HEK293 (cell line): Measurements from ENCODE around the gene TLCD2.

Experiments used
- CTCF ChIA-PET: fragments of 350-600 bp; formaldehyde crosslinking; extraction: SDS; loops from one replicate; lab custom pipeline; 2021; ENCODE audit warnings: antibody characterized with exemption; lab: Yijun Ruan, JAX
- POLR2A ChIA-PET: fragments of 300-600 bp; formaldehyde crosslinking; extraction: SDS; loops from one replicate; lab custom pipeline; 2020; ENCODE audit warnings: antibody characterized with exemption, inconsistent platforms; lab: Yijun Ruan, JAX
- H3K27ac ChIP-seq: fragments of 200-500 bp; sonication (Bioruptor generic); 2 replicates; pipeline ENCODE4 v1.5.1; 2014; ENCODE audit warnings: low read depth, low read length, control low read depth, inconsistent platforms; ENCODE audit errors: extremely low read depth
- H3K36me3 ChIP-seq, 2 experiments: fragments of 200-500 bp in 1 of 2; sonication (Bioruptor generic) in 1 of 2; 1 replicate in 1 of 2; 2 replicates in 1 of 2; pipeline ENCODE4 v1.5.1; 2014 to 2017; ENCODE audit warnings: inconsistent platforms in 2 of 2, low read length in 2 of 2; ENCODE audit not compliant: control insufficient read depth in 2 of 2, insufficient read depth in 1 of 2
- H3K4me1 ChIP-seq: fragments of 200-500 bp; sonication (Bioruptor generic); 2 replicates; pipeline ENCODE4 v1.5.1; 2014; ENCODE audit warnings: mild to moderate bottlenecking, low read length, inconsistent platforms; ENCODE audit not compliant: control insufficient read depth, insufficient read depth
- H3K4me3 ChIP-seq: 2 replicates; pipeline ENCODE4 v1.5.1; 2011; ENCODE audit warnings: low read depth, mild to moderate bottlenecking, control low read depth, low read length, moderate library complexity
- H3K9me3 ChIP-seq: fragments of 200-500 bp; sonication (Bioruptor generic); 2 replicates; pipeline ENCODE4 v1.5.1; 2014; ENCODE audit warnings: low read depth, low read length, inconsistent platforms; ENCODE audit not compliant: control insufficient read depth, insufficient read depth
- EGR2 ChIP-seq: fragments of 450-650 bp; formaldehyde crosslinking; IDR thresholded peaks from 2 replicates; pipeline ENCODE4 v1.5.1; 2016; ENCODE audit warnings: low read depth, missing biosample characterization, missing genetic modification characterization
- HOXA7 ChIP-seq: sonication (generic); formaldehyde crosslinking; IDR thresholded peaks from 2 replicates; pipeline ENCODE4 v1.8.1; 2022; ENCODE audit warnings: missing genetic modification reagents, borderline replicate concordance
- HOXC10 ChIP-seq: sonication (generic); formaldehyde crosslinking; IDR thresholded peaks from 2 replicates; pipeline ENCODE4 v1.8.1; 2023; ENCODE audit warnings: mild to moderate bottlenecking, missing genetic modification reagents
- KLF1 ChIP-seq: fragments of 450-650 bp; formaldehyde crosslinking; IDR thresholded peaks from 2 replicates; pipeline ENCODE4 v1.5.1; 2016; ENCODE audit warnings: missing biosample characterization, missing genetic modification characterization
- KLF7 ChIP-seq: fragments of 450-650 bp; formaldehyde crosslinking; IDR thresholded peaks from 2 replicates; pipeline ENCODE4 v1.5.1; 2016; ENCODE audit warnings: missing biosample characterization, missing genetic modification characterization, borderline replicate concordance
- MZF1 ChIP-seq: fragments of 450-650 bp; formaldehyde crosslinking; IDR thresholded peaks from 2 replicates; pipeline ENCODE4 v1.5.1; 2017; ENCODE audit warnings: missing biosample characterization, missing genetic modification characterization, borderline replicate concordance
- PRDM1 ChIP-seq: fragments of 450-650 bp; formaldehyde crosslinking; IDR thresholded peaks from 2 replicates; pipeline ENCODE4; 2016; ENCODE audit warnings: missing biosample characterization, missing genetic modification characterization
- SALL2 ChIP-seq: fragments of 450-650 bp; formaldehyde crosslinking; IDR thresholded peaks from 2 replicates; pipeline ENCODE4 v1.5.0; 2017; ENCODE audit warnings: missing biosample characterization, mild to moderate bottlenecking, missing genetic modification characterization, borderline replicate concordance
- SETDB1 ChIP-seq: IDR thresholded peaks from one replicate; pipeline ENCODE4 v1.6.1; 2017; ENCODE audit warnings: mild to moderate bottlenecking, low read length, moderate library complexity, mixed read lengths; ENCODE audit not compliant: insufficient read length
- SP3 ChIP-seq: fragments of 450-650 bp; formaldehyde crosslinking; IDR thresholded peaks from 2 replicates; pipeline ENCODE4 v1.5.1; 2016; ENCODE audit warnings: missing biosample characterization, missing genetic modification characterization
- WT1 ChIP-seq: fragments of 450-650 bp; formaldehyde crosslinking; IDR thresholded peaks from 2 replicates; pipeline ENCODE4 v1.5.1; 2016; ENCODE audit warnings: missing biosample characterization, missing genetic modification characterization
- ZBTB11 ChIP-seq: fragments of 450-650 bp; formaldehyde crosslinking; conservative IDR thresholded peaks from 2 replicates; pipeline ENCODE4 v1.5.1; 2016; ENCODE audit warnings: low read depth, missing biosample characterization, missing genetic modification characterization
- ZBTB44 ChIP-seq: fragments of 450-650 bp; IDR thresholded peaks from 2 replicates; pipeline ENCODE4 v1.5.1; 2018; ENCODE audit warnings: missing biosample characterization, mild to moderate bottlenecking, missing genetic modification characterization
- ZBTB48 ChIP-seq: fragments of 450-650 bp; formaldehyde crosslinking; IDR thresholded peaks from 2 replicates; pipeline ENCODE4 v1.5.1; 2016; ENCODE audit warnings: missing biosample characterization, missing genetic modification characterization
- ZBTB8A ChIP-seq: fragments of 450-650 bp; formaldehyde crosslinking; IDR thresholded peaks from 2 replicates; pipeline ENCODE4 v1.5.1; 2016; ENCODE audit warnings: missing biosample characterization, missing genetic modification characterization
- ZIC2 ChIP-seq: fragments of 450-650 bp; formaldehyde crosslinking; IDR thresholded peaks from 2 replicates; pipeline ENCODE4 v1.5.1; 2016; ENCODE audit warnings: missing biosample characterization, missing genetic modification characterization
- ZNF121 ChIP-seq: fragments of 450-650 bp; formaldehyde crosslinking; IDR thresholded peaks from 2 replicates; pipeline ENCODE4 v1.5.1; 2016; ENCODE audit warnings: missing biosample characterization, missing genetic modification characterization
- ZNF138 ChIP-seq: fragments of 450-650 bp; formaldehyde crosslinking; IDR thresholded peaks from 2 replicates; pipeline ENCODE4 v1.5.1; 2016; ENCODE audit warnings: missing biosample characterization, missing genetic modification characterization, borderline replicate concordance
- ZNF335 ChIP-seq: fragments of 450-650 bp; formaldehyde crosslinking; conservative IDR thresholded peaks from 2 replicates; pipeline ENCODE4 v1.5.1; 2016; ENCODE audit warnings: missing biosample characterization, missing genetic modification characterization
- ZNF341 ChIP-seq: fragments of 450-650 bp; formaldehyde crosslinking; IDR thresholded peaks from 2 replicates; pipeline ENCODE4; 2016; ENCODE audit warnings: low read depth, missing biosample characterization, missing genetic modification characterization
- ZNF391 ChIP-seq: fragments of 450-650 bp; formaldehyde crosslinking; IDR thresholded peaks from 2 replicates; pipeline ENCODE4 v1.5.1; 2016; ENCODE audit warnings: low read depth, missing biosample characterization, missing genetic modification characterization, borderline replicate concordance
- ZNF610 ChIP-seq: fragments of 450-650 bp; formaldehyde crosslinking; IDR thresholded peaks from 2 replicates; pipeline ENCODE4 v1.5.1; 2016; ENCODE audit warnings: missing biosample characterization, missing genetic modification characterization, borderline replicate concordance
- ZNF843 ChIP-seq: fragments of 450-650 bp; formaldehyde crosslinking; IDR thresholded peaks from 2 replicates; pipeline ENCODE4 v1.5.1; 2016; ENCODE audit warnings: missing biosample characterization, missing genetic modification characterization
- TF ChIP-seq, protein P1 (sequence below): fragments of 450-650 bp; formaldehyde crosslinking; optimal IDR thresholded peaks from 2 replicates; pipeline ENCODE3; 2016; ENCODE audit warnings: missing biosample characterization, mild to moderate bottlenecking, missing genetic modification characterization
- TF ChIP-seq, protein P2 (sequence below): fragments of 450-650 bp; formaldehyde crosslinking; IDR thresholded peaks from 2 replicates; pipeline ENCODE4 v1.5.1; 2016; ENCODE audit warnings: missing biosample characterization, missing genetic modification characterization

TLCD2 gene

DNA sequence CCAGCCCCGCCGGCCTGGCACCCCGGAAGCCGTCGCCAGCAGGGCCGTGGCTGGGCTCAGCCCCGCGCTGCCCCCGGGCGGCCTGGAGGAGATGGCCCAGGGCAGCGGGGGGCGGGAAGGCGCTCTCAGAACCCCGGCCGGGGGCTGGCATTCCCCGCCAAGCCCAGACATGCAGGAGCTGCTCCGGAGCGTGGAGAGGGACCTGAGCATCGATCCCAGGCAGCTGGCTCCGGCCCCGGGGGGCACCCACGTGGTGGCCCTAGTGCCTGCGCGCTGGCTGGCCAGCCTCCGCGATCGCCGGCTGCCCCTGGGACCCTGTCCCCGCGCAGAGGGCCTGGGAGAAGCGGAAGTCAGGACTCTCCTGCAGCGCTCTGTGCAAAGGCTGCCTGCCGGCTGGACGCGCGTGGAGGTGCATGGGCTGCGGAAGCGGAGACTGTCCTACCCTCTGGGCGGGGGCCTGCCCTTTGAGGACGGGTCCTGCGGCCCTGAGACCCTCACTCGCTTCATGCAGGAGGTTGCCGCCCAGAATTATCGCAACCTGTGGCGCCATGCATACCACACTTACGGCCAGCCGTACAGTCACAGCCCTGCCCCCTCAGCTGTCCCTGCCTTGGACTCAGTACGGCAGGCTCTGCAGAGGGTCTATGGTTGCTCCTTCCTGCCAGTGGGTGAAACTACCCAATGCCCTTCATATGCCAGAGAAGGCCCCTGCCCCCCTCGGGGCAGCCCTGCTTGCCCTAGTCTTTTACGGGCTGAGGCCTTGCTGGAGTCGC, 14.9 kb upstream of the TLCD2 start (continued):
- TF ChIP-seq HOXA7 (CRISPR knock-in tag) (no peak), SETDB1 (no peak), ZIC2 (peak; percentile 87), MZF1 (tag by site-specific recombination) (no peak), ZBTB48 (no peak), KLF7 (tag by site-specific recombination) (no peak), ZNF335 (peak; percentile 24)
- TF ChIP-seq, protein P1, sequence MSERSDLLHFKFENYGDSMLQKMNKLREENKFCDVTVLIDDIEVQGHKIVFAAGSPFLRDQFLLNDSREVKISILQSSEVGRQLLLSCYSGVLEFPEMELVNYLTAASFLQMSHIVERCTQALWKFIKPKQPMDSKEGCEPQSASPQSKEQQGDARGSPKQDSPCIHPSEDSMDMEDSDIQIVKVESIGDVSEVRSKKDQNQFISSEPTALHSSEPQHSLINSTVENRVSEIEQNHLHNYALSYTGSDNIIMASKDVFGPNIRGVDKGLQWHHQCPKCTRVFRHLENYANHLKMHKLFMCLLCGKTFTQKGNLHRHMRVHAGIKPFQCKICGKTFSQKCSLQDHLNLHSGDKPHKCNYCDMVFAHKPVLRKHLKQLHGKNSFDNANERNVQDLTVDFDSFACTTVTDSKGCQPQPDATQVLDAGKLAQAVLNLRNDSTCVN (tag by site-specific recombination), result peak; percentile 35

DNA sequence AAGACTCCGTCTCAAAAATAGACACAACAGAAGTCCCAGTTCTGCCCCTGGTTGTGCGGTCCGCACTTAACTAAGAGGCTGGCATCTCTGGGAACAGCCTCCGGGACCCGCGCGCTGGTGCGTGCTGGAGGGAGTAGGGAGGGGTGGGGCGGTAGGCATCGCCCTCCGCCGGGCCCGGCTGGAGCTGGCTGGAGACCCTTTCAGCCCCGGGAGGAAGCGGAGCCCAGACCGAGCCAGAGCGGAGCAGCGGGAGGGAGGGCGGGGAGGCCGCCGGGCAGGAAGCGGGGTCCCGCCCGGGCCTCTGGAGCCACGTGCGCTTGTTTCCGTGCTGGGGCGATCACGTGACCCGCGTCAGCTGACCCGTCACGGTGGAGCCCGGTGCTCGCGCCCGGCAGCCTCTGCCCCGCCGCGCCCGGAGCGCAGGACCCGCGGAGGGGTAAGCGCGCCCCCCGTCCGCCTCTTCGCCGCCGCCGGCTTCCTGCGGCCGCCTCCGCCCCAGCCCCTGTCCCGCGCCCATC, 14.2 kb upstream of the TLCD2 start, which contains the start of gene WDR81:
Gene WDR81 (plus strand): TSS at position 354 of the 518 bp plus-strand sequence. CDS start 256 bp downstream, outside the sequence.
- ChIA-PET CTCF (interaction anchor here (0.7 to 8.4 kb wide), 7 partner anchors 11 to 150 kb away, joined by 3 to 104 read pairs (median 4); no protein-coding TSS in a partner anchor), POLR2A (interaction anchor here (1.2 to 2.1 kb wide), 3 partner anchors 8 to 106 kb away, joined by 3 to 8 read pairs (median 7); no protein-coding TSS in a partner anchor)
- H3K9me3 ChIP-seq, result no peaks in the 10 kb centered on the region
- H3K36me3 ChIP-seq, result peaks cover 0 to 30% of the 10 kb centered on the region in 2 experiments; a peak in 2 of 3 replicates
- no peaks in the 10 kb centered on the region for H3K4me1 ChIP-seq
- peak within 1 kb of the TSS; percentile 37; the same call in 1 of the 2 replicates for H3K27ac ChIP-seq
- peak within 1 kb of the TSS; percentile 47 for H3K4me3 ChIP-seq
- TF ChIP-seq ZBTB11 (tag by site-specific recombination), result peak; percentile 29; the same call in 1 of the 2 replicates
- TF ChIP-seq SP3 (tag by site-specific recombination), result peak; percentile 44; the same call in 1 of the 2 replicates
- TF ChIP-seq WT1 (tag by site-specific recombination), result no peak; the same call in 1 of the 2 replicates
- TF ChIP-seq ZNF610 (tag by site-specific recombination), result no peak
- TF ChIP-seq, protein P1 (tag by site-specific recombination), result peak; percentile 79
- peak; percentile 20; the same call in 1 of the 2 replicates for TF ChIP-seq ZBTB44 (tag by site-specific recombination)
- no peak for TF ChIP-seq ZNF391 (tag by site-specific recombination)
- TF ChIP-seq EGR2 (tag by site-specific recombination), result no peak
- TF ChIP-seq KLF1 (tag by site-specific recombination), result peak; percentile 59; the same call in 1 of the 2 replicates
- TF ChIP-seq ZNF843 (tag by site-specific recombination), result 0 out of 2 replicates have a peak, but pooled peaks have one; percentile 17
- peak; percentile 81 for TF ChIP-seq ZBTB8A (tag by site-specific recombination)
- TF ChIP-seq PRDM1 (tag by site-specific recombination), result no peak
- no peak for TF ChIP-seq ZIC2
- no peak for TF ChIP-seq SALL2 (tag by site-specific recombination)
- TF ChIP-seq ZNF138 (tag by site-specific recombination), result no peak
- TF ChIP-seq, protein P2, sequence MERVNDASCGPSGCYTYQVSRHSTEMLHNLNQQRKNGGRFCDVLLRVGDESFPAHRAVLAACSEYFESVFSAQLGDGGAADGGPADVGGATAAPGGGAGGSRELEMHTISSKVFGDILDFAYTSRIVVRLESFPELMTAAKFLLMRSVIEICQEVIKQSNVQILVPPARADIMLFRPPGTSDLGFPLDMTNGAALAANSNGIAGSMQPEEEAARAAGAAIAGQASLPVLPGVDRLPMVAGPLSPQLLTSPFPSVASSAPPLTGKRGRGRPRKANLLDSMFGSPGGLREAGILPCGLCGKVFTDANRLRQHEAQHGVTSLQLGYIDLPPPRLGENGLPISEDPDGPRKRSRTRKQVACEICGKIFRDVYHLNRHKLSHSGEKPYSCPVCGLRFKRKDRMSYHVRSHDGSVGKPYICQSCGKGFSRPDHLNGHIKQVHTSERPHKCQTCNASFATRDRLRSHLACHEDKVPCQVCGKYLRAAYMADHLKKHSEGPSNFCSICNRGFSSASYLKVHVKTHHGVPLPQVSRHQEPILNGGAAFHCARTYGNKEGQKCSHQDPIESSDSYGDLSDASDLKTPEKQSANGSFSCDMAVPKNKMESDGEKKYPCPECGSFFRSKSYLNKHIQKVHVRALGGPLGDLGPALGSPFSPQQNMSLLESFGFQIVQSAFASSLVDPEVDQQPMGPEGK (tag by site-specific recombination), result no peak; the same call in none of the 2 replicates
- 0 out of 2 replicates have a peak, but pooled peaks have one; percentile 10 for TF ChIP-seq HOXC10 (CRISPR knock-in tag)
- TF ChIP-seq ZNF121 (tag by site-specific recombination), result 0 out of 2 replicates have a peak, but pooled peaks have one; percentile 53
- TF ChIP-seq ZNF341, result peak; percentile 88
